ENCODE measurements around the gene ALPL.
"Not testable (repeated sequence)": the region's sequence is repeated elsewhere in the genome, so short reads cannot be mapped to it uniquely, and the experiment has no call there.

The ALPL gene

GRCh38 chr1:21509351-21510112 is at the start of gene ALPL:
Gene ALPL, plus strand, starts transcription at chr1:21509423. Its CDS starts 44,659 bp downstream, at chr1:21554082.
- no peaks in the 10 kb centered on the region for H4K20me1 ChIP-seq (ENCODE audit: insufficient read depth)
- H2AFZ ChIP-seq (ENCODE audit: low read depth) = no peak within 1 kb of the TSS; the same call in 1 of the 2 replicates
- H3K4me1 ChIP-seq (ENCODE audit: low read depth, poor library complexity, severe bottlenecking) = peaks cover 5% of the 10 kb centered on the region
- H3K9ac ChIP-seq = no peak within 1 kb of the TSS
- no peak within 1 kb of the TSS for H3K4me3 ChIP-seq (IDR thresholded peaks at IDR 0.05; ENCODE audit: insufficient read depth, low read depth, low read length)
- peaks cover 26% of the 10 kb centered on the region; the same call in 1 of the 2 replicates for H3K27me3 ChIP-seq (ENCODE audit: insufficient read depth, low read depth)
- no peak within 1 kb of the TSS for H3K27ac ChIP-seq
- TF ChIP-seq, protein P1, sequence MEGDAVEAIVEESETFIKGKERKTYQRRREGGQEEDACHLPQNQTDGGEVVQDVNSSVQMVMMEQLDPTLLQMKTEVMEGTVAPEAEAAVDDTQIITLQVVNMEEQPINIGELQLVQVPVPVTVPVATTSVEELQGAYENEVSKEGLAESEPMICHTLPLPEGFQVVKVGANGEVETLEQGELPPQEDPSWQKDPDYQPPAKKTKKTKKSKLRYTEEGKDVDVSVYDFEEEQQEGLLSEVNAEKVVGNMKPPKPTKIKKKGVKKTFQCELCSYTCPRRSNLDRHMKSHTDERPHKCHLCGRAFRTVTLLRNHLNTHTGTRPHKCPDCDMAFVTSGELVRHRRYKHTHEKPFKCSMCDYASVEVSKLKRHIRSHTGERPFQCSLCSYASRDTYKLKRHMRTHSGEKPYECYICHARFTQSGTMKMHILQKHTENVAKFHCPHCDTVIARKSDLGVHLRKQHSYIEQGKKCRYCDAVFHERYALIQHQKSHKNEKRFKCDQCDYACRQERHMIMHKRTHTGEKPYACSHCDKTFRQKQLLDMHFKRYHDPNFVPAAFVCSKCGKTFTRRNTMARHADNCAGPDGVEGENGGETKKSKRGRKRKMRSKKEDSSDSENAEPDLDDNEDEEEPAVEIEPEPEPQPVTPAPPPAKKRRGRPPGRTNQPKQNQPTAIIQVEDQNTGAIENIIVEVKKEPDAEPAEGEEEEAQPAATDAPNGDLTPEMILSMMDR (conservative IDR thresholded peaks at IDR 0.05; ENCODE audit: low read depth, low read length) = no peak
- H3K79me2 ChIP-seq (ENCODE audit: insufficient read depth, low read depth) = no peaks in the 10 kb centered on the region
- no peak within 1 kb of the TSS; the same call in 1 of the 2 replicates for H3K4me2 ChIP-seq
- no peaks in the 10 kb centered on the region for H3K36me3 ChIP-seq (ENCODE audit: insufficient read depth)

GRCh38 chr1:21465127-21465526 is 44.1 kb upstream of the ALPL start:
- H2AFZ ChIP-seq (ENCODE audit: low read depth); H4K20me1 ChIP-seq (ENCODE audit: insufficient read depth); H3K36me3 ChIP-seq (ENCODE audit: insufficient read depth); H3K27me3 ChIP-seq (ENCODE audit: insufficient read depth, low read depth); H3K27ac ChIP-seq; H3K4me1 ChIP-seq (ENCODE audit: low read depth, poor library complexity, severe bottlenecking); H3K9ac ChIP-seq; H3K79me2 ChIP-seq (ENCODE audit: insufficient read depth, low read depth); H3K4me2 ChIP-seq; H3K4me3 ChIP-seq (IDR thresholded peaks at IDR 0.05; ENCODE audit: insufficient read depth, low read depth, low read length): not testable (repeated sequence)

DNA sequence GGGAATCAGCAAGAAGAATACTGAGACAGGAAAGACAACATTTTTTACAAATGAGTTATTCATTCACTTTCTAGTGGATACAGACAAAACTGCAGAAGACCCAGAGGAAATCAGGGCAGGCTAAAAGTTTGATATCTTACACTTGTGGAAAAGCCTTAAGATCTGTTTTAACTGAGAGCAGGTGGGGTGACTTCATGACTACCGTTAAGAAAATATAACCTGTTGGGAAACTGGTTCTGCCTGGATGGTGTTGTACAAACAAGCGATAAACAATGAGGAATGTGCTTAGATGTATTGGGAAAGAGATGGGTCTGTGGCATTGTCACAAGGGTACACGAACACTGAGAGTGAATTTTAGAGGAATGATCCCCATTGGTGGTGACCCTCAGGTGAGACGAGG is 41.3 kb upstream of the ALPL start:
- H3K4me2 ChIP-seq = not testable (repeated sequence)

GRCh38 chr1:21468599-21468998 is 40.6 kb upstream of the ALPL start:
- no peak overlapping the region for H3K9ac ChIP-seq
- no peaks in the 10 kb centered on the region for H3K27me3 ChIP-seq (ENCODE audit: insufficient read depth, low read depth)

More for the DNA sequence above, 41.3 kb upstream of the ALPL start:
- not testable (repeated sequence) for H3K79me2 ChIP-seq (ENCODE audit: insufficient read depth, low read depth); H3K4me1 ChIP-seq (ENCODE audit: low read depth, poor library complexity, severe bottlenecking); H3K9ac ChIP-seq; H3K27me3 ChIP-seq (ENCODE audit: insufficient read depth, low read depth); H3K36me3 ChIP-seq (ENCODE audit: insufficient read depth); H2AFZ ChIP-seq (ENCODE audit: low read depth); H4K20me1 ChIP-seq (ENCODE audit: insufficient read depth); H3K27ac ChIP-seq; H3K4me3 ChIP-seq (IDR thresholded peaks at IDR 0.05; ENCODE audit: insufficient read depth, low read depth, low read length)

DNA sequence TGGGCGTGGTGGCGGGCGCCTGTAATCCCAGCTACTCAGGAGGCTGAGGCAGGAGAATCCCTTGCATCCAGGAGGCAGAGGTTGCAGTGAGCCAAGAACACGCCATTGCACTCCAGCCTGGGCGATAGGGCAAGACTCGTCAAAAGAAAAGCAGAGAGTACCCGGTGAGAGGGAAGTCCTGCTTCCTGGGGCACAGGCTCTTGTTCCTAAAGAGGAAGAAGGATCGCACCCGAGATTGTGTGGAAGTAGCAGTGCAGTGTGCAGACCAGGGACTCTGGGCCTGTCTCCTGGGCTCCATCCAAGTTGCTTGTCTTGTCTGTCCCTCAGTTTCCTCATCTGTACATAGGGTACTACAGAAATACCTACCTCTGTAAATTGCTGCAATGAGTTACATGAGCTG is 39.6 kb upstream of the ALPL start:
- no peaks in the 10 kb centered on the region for H3K27me3 ChIP-seq (ENCODE audit: insufficient read depth, low read depth)
- TF ChIP-seq, protein P1 (conservative IDR thresholded peaks at IDR 0.05; ENCODE audit: low read depth, low read length) = no peak
- H4K20me1 ChIP-seq (ENCODE audit: insufficient read depth) = no peaks in the 10 kb centered on the region
- no peak overlapping the region for H3K27ac ChIP-seq
- H3K36me3 ChIP-seq (ENCODE audit: insufficient read depth) = no peaks in the 10 kb centered on the region
- no peak overlapping the region for H3K9ac ChIP-seq
- no peaks in the 10 kb centered on the region for H3K79me2 ChIP-seq (ENCODE audit: insufficient read depth, low read depth)
- no peak overlapping the region for H2AFZ ChIP-seq (ENCODE audit: low read depth)
- no peak overlapping the region for H3K4me3 ChIP-seq (IDR thresholded peaks at IDR 0.05; ENCODE audit: insufficient read depth, low read depth, low read length)
- no peaks in the 10 kb centered on the region for H3K4me1 ChIP-seq (ENCODE audit: low read depth, poor library complexity, severe bottlenecking)
- H3K4me2 ChIP-seq = no peak overlapping the region

More at GRCh38 chr1:21468599-21468998, 40.6 kb upstream of the ALPL start:
- no peaks in the 10 kb centered on the region for H3K79me2 ChIP-seq (ENCODE audit: insufficient read depth, low read depth)
- H3K36me3 ChIP-seq (ENCODE audit: insufficient read depth) = no peaks in the 10 kb centered on the region
- no peaks in the 10 kb centered on the region for H4K20me1 ChIP-seq (ENCODE audit: insufficient read depth)
- no peaks in the 10 kb centered on the region for H3K4me1 ChIP-seq (ENCODE audit: low read depth, poor library complexity, severe bottlenecking)
- H3K27ac ChIP-seq = no peak overlapping the region
- TF ChIP-seq, protein P1 (conservative IDR thresholded peaks at IDR 0.05; ENCODE audit: low read depth, low read length) = no peak
- H3K4me2 ChIP-seq = no peak overlapping the region
- H2AFZ ChIP-seq (ENCODE audit: low read depth) = no peak overlapping the region
- H3K4me3 ChIP-seq (IDR thresholded peaks at IDR 0.05; ENCODE audit: insufficient read depth, low read depth, low read length) = no peak overlapping the region
